Measurements from ENCODE around the gene CFAP73.
A peak's percentile ranks its signal among the peaks of the same experiment; 100 is the strongest.

The CFAP73 gene

GRCh38 chr12:113163030-113163360 lies 13.5 kb downstream of the CFAP73 start:
- no peak for DNase-seq (ENCODE audit: low spot score)

DNA sequence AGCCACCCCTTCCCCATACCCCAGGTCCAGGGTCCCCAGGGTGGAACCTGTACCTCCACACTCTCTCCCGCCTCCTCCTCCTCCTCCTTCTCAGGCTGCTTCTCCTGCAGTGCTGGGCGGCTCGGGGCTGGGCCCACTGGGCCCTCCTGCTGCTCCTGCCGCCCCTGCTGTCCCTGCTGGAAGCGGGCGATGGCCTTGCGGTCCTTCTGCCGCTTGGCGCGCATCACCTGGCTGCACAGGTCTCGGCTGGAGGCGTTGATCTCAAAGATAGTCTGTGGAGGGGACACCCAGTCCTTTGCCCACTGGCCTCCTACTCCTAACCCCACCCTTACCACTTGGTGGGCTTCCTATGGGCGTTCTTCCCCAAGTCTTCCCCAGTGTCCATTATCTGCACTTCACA lies 14.5 kb downstream of the CFAP73 start:
- DNase-seq (ENCODE audit: low spot score) = no peak

DNA sequence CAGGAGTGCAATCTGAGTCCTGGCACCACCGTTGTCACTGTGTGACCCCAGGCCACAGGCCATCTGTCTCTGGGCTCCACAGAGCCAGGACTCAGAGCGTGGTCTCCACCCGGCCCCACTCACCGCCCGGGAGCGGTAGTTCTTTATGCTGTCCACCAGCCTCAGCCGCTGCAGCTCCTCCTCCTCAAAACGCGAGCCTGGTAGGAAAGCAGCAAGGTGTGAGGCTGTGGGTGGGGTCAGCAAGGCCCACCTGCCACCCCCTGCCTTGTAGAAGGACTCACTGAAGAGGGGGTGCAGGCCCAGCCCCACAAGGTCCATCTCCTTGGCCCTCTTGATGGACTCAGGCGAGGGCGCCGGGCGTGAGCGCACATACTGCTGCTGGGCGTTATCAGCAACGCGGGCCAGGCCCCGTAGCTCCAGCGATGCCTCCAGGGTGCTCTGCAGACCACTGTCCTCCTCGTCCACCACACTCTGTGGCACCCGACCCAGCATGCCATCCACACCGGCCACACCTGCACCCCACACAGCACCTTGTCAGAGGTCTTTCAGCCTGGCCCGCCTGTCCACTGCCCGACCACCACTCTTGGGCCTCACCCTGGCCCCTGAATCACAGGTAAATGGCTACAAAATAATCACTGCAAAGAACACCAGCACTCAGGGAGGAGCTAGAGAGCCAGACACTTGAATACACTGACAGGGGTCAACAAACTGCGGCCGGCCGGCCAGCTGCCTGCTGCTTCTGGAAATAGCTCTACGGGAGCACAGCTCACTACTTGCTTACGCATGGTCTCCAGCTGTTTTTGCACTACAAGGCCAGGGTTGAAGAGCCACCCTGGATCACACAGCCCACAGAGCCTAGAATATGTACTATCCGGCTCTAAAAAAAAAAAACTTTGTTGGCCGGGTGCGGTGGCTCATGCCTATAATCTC lies 16.3 kb downstream of the CFAP73 start:
- DNase-seq (ENCODE audit: low spot score) = no peak

GRCh38 chr12:113167868-113168267 lies 18.3 kb downstream of the CFAP73 start:
- DNase-seq (ENCODE audit: low spot score) = no peak

DNA sequence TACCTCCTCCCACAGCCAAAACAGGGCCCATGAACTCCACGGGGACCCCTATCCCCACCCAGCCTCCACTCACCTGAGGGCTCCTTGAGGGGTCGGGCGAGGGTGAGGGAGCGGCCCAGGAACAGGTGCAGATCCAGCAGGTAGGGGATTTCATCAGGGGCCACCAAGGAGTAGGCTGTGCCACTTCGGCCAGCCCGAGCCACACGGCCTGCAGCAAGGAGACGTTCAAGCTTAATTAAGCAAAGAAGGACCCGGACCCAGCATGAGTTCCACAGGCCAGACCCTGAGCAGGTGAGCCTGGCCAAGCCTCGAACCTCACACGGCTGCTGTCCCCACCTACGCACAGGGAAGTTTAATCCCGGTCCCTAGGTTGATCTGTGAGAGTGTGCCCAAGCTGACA lies 20.2 kb downstream of the CFAP73 start:
- DNase-seq (ENCODE audit: low spot score) = no peak

- DNase-seq (ENCODE audit: low spot score) = no peak
Measured at GRCh38 chr12:113170457-113170856, 20.9 kb downstream of the CFAP73 start.

DNA sequence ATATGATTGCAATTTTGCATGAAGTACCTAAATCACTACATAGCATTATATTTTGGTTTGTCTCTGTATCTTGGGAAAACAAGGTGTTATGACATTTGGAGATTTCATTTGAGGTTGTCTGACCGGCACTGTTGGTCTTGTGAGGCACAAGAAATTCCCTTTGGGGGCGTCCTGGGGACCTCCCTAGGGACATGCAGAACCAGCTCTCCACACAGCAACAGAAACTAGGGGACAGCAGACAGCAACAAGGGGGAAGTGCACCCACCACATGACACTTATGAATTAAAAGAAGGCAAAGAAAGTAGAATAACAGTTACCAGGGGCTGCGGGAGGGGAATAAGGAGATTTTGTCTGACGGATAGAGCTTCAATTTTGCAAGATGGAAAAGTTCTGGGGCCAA lies 21.4 kb downstream of the CFAP73 start:
- DNase-seq (ENCODE audit: low spot score) = no peak

DNA sequence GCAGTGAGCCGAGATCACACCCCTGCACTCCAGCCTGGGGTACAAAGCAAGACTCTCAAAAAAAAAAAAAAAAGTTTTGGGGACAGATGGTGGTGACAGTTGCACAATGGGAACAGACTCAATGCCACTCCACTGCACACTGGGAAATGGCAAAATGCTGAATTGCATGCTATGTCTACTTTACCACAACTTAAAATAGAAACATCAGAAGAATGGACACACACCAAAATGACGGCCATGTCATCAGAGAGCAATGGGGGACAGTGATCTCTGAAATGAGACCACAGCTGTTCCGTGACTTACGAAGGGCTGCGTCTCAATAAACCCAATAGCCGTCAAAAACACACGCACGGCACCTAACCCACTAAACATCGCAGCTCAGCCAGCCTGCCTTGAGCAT lies 22.0 kb downstream of the CFAP73 start:
- no peak for DNase-seq (ENCODE audit: low spot score)

GRCh38 chr12:113172185-113172584 lies 22.7 kb downstream of the CFAP73 start:
- no peak for DNase-seq (ENCODE audit: low spot score)

DNA sequence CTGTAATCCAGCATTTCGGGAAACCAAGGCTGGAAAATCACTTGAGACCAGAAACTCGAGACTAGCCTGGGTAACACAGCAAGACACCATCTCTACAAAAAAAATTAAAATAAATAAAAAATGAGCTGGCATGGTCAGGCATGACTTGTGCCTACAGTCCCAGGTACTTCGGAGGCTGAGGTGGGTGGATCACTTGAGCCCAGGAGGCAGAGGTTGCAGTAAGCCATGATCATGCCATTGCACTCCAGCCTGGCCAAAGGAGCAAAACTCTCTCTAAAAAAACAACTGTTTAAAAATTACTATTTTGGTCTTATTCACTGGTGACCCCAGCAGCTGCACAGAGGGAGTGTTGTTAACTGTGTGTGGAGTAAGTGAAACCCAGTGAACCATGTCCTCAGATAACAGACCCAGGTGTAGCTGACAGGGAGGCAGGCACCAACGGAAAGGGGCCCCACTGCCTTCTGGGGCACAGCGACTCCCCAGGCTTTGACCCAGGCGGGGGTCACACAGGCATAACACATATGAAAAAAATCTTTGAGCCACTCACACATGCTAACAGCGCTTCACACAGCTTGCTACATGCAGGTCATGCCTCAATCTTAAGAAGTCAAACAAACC lies 23.7 kb downstream of the CFAP73 start:
- DNase-seq (ENCODE audit: low spot score) = no peak

GRCh38 chr12:113174461-113175384 lies 25.2 kb downstream of the CFAP73 start:
- peak; percentile 56 for DNase-seq (ENCODE audit: low spot score)

DNA sequence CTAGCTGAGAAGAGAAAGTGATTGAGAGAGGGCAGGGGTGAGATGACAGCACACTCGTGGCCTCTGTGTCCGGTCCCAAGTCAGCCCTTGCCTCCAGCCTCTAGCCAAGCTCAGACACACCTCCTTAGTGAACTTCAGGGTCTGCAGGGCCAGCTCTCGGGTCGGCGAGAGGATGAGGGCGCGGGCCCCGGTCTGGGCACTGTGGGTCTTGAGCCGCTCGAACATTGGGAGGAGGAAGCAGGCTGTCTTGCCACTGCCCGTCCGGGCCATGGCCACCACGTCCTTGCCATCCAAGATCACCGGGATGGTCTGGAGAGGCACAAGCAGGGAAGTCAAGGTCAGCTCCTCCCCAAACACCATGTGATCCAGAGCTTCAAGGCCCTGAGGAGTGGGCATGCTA lies 29.5 kb downstream of the CFAP73 start:
- DNase-seq (ENCODE audit: low spot score) = no peak

- no peak for DNase-seq (ENCODE audit: low spot score)
Measured at GRCh38 chr12:113180333-113180732, 30.8 kb downstream of the CFAP73 start.

DNA sequence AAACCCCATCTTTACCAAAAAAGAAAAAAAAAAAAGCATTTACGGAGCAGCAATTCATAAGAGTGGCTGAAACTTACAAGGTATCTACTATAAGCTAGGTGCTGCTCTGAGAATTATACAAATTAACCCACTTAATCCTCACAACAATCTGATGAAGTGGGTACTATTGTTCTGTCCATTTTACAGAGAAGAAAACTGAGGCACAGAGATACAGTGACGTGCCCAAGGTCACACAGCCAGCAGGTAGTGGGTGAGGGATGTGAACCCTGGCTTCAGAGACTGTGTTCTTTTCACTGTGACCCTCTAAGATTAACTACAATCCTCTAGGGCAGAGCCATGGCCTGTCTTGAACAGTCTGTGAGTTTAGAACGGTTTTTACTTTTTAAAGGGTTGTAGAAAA lies 32.5 kb downstream of the CFAP73 start:
- DNase-seq (ENCODE audit: low spot score) = no peak

- DNase-seq (ENCODE audit: low spot score) = no peak
Measured at GRCh38 chr12:113183030-113183589, 33.6 kb downstream of the CFAP73 start.

DNA sequence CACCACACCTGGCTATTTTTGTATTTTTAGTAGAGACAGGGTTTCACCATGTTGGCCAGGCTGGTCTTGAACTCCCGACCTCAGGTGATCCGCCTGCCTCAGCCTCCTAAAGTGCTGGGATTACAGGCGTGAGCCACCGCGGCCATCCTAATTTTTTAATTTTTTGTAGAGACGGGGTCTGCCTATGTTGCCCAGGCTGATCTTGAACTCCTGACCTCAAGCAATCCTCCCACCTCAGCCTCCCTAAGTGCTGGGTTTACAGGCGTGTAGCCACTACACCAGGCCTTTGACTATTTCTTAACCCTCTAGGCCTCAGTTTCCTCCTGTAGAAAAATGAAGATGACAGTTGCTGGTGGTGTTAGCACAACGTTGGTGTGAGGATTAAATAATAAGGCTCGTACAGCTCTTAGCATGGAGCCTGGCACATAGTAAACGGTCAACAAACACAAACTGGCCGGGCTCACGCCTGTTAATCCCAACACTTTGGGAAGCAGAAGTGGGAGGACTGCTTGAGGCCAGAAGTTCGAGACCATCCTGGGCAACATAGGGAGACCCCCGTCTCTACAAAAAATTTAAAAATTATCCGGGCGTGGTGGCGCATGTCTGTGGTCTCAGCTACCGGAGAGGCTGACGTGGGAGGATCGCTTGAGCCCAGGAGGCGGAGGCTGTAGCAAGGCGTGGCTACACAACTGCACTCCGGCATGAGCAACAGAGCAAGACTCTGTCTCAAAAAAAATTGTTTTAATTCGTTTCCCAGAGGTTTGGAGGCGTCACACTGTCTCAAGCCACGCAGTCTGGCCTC lies 34.8 kb downstream of the CFAP73 start:
- no peak for DNase-seq (ENCODE audit: low spot score)

GRCh38 chr12:113184900-113185179 lies 35.3 kb downstream of the CFAP73 start:
- DNase-seq (ENCODE audit: low spot score) = peak; percentile 86

DNA sequence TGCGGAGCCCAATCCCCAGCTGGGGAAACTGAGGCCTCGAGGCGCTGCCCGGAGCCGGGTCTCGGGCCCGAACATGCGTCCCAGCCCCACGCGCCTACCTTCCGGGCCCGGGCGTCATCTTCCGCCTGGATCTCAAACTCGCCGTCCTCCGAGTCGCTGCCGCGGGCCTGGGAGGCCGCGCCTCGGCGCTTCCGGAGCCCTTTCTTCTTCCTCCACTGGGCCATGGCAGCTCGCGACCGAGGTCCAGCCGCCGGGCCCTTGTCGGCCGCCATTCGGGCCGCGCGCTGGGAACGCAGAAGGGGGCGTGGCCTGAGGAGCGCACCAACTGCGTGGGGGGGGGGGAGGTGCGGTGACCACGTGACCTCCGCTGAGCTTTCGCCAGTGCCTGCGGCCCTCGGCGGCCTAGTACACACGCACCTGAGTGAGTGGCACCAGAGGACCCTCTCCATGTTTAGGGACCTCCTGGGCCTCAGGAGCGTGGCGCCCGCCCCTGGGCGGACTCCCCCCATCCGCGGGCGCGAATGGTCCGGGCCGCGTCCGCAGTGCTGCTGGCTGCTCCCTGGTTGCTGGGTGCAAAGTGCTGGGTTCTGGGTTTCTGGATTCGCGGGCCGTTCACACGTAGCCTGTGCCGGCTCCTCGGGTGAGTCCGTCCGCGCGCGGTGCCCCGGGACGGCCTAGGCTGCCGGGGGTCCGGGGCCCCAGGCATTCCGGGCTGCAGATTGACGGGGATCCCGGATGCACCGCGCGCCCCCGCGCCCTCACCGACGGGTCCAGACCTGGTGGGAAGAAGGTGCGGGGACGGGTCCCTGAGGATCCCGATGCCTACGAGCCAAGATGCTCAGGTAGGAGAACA lies 35.9 kb downstream of the CFAP73 start, which contains the start of the genes DDX54 and RITA1:
DDX54 (minus strand) TSS at position 299 of the 853 bp plus-strand sequence; CDS start at position 272, 27 bp downstream.
RITA1 (plus strand) TSS at position 542 of the 853 bp plus-strand sequence. CDS start 1,026 bp downstream, outside the sequence.
- peak; percentile 89 for DNase-seq (ENCODE audit: low spot score)

DNA sequence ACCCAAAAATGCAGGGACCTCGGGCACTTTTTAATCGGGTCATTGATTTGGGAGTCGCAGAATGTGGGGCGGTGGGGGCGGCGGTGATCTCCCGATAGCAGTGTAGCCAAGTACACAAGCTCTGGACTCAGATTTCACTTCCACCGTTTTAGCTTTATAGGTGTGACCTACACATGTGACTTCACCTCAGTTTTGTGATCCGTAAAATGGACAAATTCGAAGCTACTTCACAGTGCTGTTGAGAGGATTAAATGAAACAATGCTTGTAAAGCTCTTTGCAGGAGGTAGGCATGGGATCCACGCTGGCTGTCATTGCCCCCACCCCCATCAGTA lies 36.5 kb downstream of the CFAP73 start:
- peak; percentile 23 for DNase-seq (ENCODE audit: low spot score)
